GM21786 (cell line): ENCODE measurements around the gene HOXA7.

Source experiments
- ATAC-seq: cut with Tn5 transposase; IDR thresholded peaks from one replicate; pipeline ENCODE4 v1.9.1; 2021; ENCODE audit not compliant: unreplicated experiment

Gene HOXA7

GRCh38 chr7:27193335-27194001 is 37.0 kb upstream of the HOXA7 start:
- no peak for ATAC-seq

DNA sequence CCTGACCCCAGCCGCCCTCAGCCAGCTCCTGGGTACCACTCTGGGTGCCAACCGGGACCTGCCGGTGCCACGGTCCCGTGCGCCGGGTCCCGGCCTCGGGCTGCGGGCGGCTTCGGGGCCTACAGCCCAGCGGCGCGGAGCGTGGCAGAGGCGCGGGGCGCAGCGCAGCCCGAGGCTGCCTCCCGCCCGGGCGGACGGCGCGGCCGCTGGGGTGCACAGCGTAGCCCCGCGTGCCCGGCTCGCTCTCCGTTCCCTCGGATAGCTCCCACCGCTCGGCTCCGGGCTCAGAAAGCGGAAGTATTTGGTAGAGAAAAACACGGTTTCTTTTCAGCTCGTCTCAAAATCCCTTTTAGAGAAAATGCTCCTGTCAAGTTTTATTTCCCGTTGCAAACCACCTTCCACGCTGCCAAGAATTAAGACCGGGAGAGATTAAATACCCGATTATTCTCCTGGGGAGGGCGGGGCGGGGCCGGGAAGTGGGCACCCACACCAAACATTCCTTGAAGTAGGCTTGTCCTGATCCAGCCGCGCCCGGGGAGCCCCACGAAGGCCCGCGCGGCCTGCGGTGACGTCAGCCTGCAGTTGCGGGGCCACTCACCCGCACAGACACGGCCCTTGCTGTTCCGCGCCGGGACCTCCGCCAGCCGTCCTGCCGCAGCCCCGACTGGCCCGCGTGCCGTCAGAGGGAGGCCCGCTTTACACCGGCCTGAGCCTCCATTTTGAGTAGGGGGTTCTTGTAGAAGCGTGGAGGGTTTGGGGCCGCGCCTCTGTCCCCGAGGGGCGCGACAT is 36.3 kb upstream of the HOXA7 start:
- no peak for ATAC-seq

GRCh38 chr7:27191833-27192545 is 35.5 kb upstream of the HOXA7 start:
- ATAC-seq = no peak

- ATAC-seq = no peak
Observed at GRCh38 chr7:27191161-27191731, 34.8 kb upstream of the HOXA7 start.

DNA sequence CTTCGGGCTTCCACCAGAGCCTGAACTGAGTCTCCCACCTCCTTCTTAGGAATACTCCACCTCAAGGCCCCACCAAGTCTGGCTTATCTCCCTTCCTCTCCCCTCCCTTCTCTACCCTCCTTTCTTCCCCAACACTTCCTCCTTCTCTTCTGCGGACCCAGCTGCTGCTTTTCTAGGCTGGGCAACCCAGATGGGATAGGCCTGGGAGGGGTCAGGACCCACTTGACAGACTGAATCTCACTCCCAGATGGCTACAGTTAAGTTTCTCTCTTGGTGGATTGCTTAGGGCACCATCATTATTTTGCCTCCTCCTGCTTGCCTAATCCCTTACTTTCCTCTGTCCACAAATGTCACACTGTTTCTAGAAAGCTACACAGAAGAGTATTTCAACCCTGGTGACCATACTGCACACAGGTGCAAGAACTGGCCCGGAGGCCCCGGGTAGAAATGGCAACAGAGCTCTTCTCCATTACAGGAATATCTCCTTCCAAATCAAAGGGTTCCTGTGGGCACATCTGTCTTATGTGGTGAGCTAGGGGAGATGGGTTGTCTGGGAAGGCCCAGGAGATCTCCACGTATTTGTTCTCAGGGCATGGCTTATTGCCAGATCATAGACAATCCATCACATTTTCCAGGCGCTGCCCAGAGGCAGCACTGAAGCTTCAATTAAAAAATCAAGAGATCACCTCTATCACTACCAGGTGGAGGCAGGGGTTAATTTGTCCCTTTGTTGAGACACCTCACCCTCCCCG is 33.7 kb upstream of the HOXA7 start:
- no peak for ATAC-seq

- ATAC-seq = no peak
Observed at GRCh38 chr7:27189295-27189996, 33.0 kb upstream of the HOXA7 start.

GRCh38 chr7:27188386-27189294 is 32.2 kb upstream of the HOXA7 start:
- no peak for ATAC-seq

DNA sequence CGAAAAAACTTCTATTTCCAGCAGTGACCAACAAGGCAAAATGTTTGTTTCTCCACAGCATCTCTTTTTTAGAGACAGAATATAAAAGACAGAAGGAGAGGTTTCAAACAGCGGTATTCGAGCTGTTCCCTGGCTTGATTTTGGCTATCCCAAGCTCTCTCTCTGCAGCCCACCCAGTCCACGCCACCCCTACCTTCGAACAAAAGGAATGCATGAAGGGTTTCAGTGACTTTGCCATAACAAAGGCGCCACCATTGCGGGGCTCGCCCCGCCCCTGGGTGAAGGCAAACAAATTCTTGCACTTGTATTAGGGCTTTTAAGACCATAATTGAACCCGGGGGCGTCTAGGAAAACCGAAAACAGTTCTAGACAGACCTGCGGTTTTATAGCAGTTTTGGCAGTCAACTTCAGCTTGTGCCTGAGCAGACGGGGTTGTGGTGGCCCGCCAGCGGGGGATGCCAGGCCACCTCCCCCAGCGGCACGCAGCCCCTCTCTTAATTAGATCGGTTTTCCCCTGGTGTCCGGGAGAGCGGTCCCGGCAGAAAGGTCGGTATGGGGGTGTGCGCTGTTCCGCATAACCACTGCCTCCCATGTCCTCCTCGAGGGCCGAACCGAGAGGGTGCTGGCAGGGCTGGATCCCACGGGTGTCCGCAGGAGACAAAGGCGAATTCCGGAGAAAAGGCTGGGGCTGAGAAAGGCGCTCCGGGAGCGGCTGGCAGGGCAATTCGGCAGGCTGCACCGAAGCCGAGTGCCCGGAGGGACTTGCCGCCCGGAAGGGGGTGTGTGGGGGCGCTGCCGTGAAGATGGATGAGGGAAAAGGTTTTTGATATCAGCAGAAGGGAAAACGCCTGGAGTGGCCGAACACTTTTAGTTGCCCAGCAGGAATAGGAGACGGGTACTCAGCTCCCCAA is 31.3 kb upstream of the HOXA7 start:
- no peak for ATAC-seq

DNA sequence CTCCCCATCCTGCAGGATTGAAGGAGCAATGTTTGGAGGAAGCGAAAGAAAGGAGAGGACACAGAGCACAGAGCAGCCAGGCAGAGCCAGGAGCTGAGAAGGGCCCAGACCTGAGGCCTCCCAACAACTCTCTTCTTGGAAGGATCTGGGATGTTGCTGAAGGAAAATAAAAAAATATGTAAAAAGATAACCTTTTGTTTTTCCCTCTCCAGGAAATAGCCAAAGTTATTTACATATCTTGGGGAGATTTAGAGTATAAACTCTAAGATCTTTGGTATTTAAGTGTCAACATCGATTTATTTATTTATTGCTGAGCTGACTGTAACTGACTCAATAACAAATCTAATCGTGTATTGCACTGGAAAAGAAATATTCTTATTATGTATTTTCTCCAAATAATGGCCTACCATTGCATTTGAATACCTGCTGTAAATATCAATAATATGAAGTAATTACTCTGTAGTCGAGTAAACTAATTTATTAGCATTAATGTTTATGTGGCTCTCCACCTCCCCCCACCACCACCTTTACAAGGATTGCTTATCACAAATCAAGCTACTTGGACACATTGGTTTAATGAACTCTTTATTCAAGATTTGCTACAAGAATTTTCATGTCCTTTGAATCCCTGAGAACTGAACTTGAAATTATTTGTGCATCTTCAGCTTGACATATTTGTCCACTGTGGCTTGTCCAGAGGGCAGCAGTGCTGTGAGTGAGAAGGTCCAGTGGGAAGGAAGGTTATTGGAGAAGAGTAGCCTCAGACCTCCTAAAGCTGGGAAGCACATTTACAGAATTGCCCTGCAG is 30.4 kb upstream of the HOXA7 start:
- no peak for ATAC-seq

GRCh38 chr7:27185854-27186667 is 29.6 kb upstream of the HOXA7 start:
- ATAC-seq = no peak

DNA sequence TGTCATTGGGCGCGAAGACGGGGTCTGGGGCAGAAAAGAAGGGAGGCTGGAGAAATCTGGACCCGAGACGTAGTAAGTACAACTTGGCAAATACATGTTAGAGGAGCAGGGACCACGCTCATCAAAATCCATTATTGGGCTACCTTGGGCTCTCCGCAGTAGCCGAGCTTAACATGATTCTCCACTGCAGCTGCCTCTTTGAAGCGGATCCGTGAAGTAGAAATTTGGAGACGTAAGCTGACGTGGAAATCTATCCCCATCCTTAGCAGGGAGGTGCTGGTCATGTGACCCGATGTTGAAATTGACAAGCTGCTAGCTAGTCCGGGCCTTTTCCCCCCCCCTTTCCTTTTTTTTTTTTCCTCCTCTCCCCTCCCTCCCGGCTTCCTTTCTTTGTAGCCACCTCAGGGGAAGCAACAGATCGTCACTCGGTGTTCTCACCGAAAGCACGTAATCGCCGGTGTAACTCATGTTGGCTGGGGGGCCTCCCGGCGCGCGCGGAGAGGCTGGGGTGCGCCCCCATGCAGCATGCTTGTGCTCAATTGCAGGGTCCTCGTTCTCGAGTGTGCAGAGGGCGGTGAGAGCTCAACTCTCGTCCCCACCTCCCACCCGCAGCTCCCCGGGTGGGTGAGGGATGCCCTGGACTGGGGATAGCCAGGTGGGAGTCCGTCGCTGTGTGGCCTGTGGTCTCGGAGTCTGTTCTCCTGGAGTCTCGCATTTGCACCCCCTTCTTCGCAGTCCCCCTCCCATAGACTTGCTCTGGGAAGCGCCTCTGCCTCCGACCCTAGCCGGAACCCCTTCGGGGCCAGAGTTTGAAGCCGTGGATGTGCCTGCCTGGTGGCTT is 28.8 kb upstream of the HOXA7 start, which contains the start of gene HOXA11:
Gene HOXA11, minus strand, starts transcription at position 220 of the 841 bp plus-strand sequence. Its CDS starts 88 bp downstream, at position 132.
- ATAC-seq = no peak

GRCh38 chr7:27184337-27185012 is 28.0 kb upstream of the HOXA7 start:
- ATAC-seq = no peak

- ATAC-seq = no peak
Observed at GRCh38 chr7:27183682-27184336, 27.3 kb upstream of the HOXA7 start.
